ENCODE results near the gene SPRY2.
A peak's percentile ranks its signal among the peaks of the same experiment; 100 is the strongest.
"Not testable (repeated sequence)": the region's sequence is repeated elsewhere in the genome, so short reads cannot be mapped to it uniquely, and the experiment has no call there.

The SPRY2 gene

GRCh38 chr13:80348750-80349149 is 7.8 kb upstream of the SPRY2 start:
- no peak for DNase-seq (ENCODE audit: low read depth in 2 of 2)

GRCh38 chr13:80348314-80348713 is 7.4 kb upstream of the SPRY2 start:
- no peak for DNase-seq (ENCODE audit: low read depth in 2 of 2)

- no peak for DNase-seq (ENCODE audit: low read depth in 2 of 2)
These were observed 5.0 kb upstream of the SPRY2 start for GRCh38 chr13:80345771-80346510.

GRCh38 chr13:80344032-80344431 is 3.1 kb upstream of the SPRY2 start:
- not testable (repeated sequence) for DNase-seq (ENCODE audit: low read depth in 2 of 2)

GRCh38 chr13:80342471-80343371 is 1.8 kb upstream of the SPRY2 start:
- DNase-seq (ENCODE audit: low read depth in 2 of 2), result peak in 1 of 2 donors; percentile 56

GRCh38 chr13:80341756-80342370 is 937 bp upstream of the SPRY2 start:
- no peak for DNase-seq (ENCODE audit: low read depth in 2 of 2)

- no peak for DNase-seq (ENCODE audit: low read depth in 2 of 2)
These were observed 250 bp downstream of the SPRY2 start for GRCh38 chr13:80340651-80341100.

GRCh38 chr13:80339912-80340650 is 845 bp downstream of the SPRY2 start:
- peak in 1 of 2 donors; percentile 18 for DNase-seq (ENCODE audit: low read depth in 2 of 2)

- DNase-seq (ENCODE audit: low read depth in 2 of 2), result no peak
These were observed 1.4 kb downstream of the SPRY2 start for GRCh38 chr13:80339563-80339911.

- DNase-seq (ENCODE audit: low read depth in 2 of 2), result peak in 1 of 2 donors; percentile 23
These were observed 2.0 kb downstream of the SPRY2 start for GRCh38 chr13:80338781-80339562.

GRCh38 chr13:80337288-80338081 is 3.4 kb downstream of the SPRY2 start:
- DNase-seq (ENCODE audit: low read depth in 2 of 2), result no peak

GRCh38 chr13:80336776-80337287 is 4.1 kb downstream of the SPRY2 start:
- DNase-seq (ENCODE audit: low read depth in 2 of 2), result no peak

- no peak for DNase-seq (ENCODE audit: low read depth in 2 of 2)
These were observed 4.6 kb downstream of the SPRY2 start for GRCh38 chr13:80336370-80336769.

- DNase-seq (ENCODE audit: low read depth in 2 of 2), result no peak
These were observed 6.2 kb downstream of the SPRY2 start for GRCh38 chr13:80334597-80335260.

GRCh38 chr13:80331984-80332383 is 8.9 kb downstream of the SPRY2 start:
- no peak for DNase-seq (ENCODE audit: low read depth in 2 of 2)

GRCh38 chr13:80329250-80329649 is 11.7 kb downstream of the SPRY2 start:
- no peak for DNase-seq (ENCODE audit: low read depth in 2 of 2)

GRCh38 chr13:80319004-80319403 is 21.9 kb downstream of the SPRY2 start:
- DNase-seq (ENCODE audit: low read depth in 2 of 2), result no peak

- DNase-seq (ENCODE audit: low read depth in 2 of 2), result no peak
These were observed 25.9 kb downstream of the SPRY2 start for GRCh38 chr13:80314711-80315653.
